Fibroblast of mammary gland (primary cell): ENCODE data around the gene TUBGCP3.
"Not testable (repeated sequence)": the region's sequence is repeated elsewhere in the genome, so short reads cannot be mapped to it uniquely, and the experiment has no call there.

Experiments
- DNase-seq: peaks from one replicate; pipeline ENCODE4 v3.0.0-alpha.2; 2010; ENCODE audit warnings: low read depth
- H3K4me3 ChIP-seq: 2 replicates; pipeline ENCODE4 v1.5.1; 2011; ENCODE audit warnings: low read depth, mild to moderate bottlenecking, low read length, moderate library complexity; ENCODE audit not compliant: control insufficient read depth
- TF ChIP-seq, protein P1 (sequence below): conservative IDR thresholded peaks from 2 replicates; pipeline ENCODE4 v1.5.1; 2011; ENCODE audit warnings: low read depth, low read length, inconsistent platforms; ENCODE audit not compliant: control insufficient read depth, insufficient read depth

The TUBGCP3 gene, protein sequence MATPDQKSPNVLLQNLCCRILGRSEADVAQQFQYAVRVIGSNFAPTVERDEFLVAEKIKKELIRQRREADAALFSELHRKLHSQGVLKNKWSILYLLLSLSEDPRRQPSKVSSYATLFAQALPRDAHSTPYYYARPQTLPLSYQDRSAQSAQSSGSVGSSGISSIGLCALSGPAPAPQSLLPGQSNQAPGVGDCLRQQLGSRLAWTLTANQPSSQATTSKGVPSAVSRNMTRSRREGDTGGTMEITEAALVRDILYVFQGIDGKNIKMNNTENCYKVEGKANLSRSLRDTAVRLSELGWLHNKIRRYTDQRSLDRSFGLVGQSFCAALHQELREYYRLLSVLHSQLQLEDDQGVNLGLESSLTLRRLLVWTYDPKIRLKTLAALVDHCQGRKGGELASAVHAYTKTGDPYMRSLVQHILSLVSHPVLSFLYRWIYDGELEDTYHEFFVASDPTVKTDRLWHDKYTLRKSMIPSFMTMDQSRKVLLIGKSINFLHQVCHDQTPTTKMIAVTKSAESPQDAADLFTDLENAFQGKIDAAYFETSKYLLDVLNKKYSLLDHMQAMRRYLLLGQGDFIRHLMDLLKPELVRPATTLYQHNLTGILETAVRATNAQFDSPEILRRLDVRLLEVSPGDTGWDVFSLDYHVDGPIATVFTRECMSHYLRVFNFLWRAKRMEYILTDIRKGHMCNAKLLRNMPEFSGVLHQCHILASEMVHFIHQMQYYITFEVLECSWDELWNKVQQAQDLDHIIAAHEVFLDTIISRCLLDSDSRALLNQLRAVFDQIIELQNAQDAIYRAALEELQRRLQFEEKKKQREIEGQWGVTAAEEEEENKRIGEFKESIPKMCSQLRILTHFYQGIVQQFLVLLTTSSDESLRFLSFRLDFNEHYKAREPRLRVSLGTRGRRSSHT

DNA sequence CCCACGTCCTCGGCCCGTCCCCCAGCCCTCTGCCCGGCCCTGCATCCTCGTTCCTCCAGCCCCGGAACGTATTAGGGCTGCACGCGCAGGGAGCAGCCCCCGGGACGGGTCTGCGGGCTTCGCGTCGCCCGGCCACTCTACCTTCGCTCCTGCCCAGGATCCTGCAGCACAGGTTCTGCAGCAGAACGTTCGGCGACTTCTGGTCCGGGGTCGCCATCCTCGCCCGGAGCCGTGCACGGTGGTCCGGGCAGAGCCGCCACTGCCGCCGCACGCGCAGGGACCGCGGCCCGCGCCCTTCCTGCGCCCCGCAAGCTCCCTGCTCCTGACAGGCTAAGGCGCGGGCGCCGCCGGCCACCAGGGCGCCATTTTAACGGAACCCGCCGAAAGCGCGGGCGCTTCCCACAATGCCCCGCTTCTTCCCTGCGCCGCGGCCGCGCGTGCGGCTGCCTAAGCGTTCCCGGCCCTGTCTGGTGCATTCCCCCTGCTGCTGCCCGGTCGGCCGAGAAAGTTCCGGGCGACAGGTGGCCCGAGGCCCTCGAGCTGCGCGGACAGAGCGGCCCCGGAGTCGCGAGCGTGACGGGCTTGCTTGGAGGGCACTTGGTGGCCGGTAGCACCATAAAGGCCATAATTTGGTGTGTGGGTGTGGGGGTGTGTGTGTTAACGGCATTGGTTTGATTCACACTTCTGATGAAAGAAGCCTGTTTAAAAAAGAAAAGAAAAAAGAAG is at the start of gene TUBGCP3:
TUBGCP3 (minus strand) TSS at position 390 of the 726 bp plus-strand sequence; CDS start at position 217, 173 bp downstream.
- peak; percentile 77 for DNase-seq
- TF ChIP-seq, protein P1, sequence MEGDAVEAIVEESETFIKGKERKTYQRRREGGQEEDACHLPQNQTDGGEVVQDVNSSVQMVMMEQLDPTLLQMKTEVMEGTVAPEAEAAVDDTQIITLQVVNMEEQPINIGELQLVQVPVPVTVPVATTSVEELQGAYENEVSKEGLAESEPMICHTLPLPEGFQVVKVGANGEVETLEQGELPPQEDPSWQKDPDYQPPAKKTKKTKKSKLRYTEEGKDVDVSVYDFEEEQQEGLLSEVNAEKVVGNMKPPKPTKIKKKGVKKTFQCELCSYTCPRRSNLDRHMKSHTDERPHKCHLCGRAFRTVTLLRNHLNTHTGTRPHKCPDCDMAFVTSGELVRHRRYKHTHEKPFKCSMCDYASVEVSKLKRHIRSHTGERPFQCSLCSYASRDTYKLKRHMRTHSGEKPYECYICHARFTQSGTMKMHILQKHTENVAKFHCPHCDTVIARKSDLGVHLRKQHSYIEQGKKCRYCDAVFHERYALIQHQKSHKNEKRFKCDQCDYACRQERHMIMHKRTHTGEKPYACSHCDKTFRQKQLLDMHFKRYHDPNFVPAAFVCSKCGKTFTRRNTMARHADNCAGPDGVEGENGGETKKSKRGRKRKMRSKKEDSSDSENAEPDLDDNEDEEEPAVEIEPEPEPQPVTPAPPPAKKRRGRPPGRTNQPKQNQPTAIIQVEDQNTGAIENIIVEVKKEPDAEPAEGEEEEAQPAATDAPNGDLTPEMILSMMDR: no peak
- peak within 1 kb of the TSS; percentile 86 for H3K4me3 ChIP-seq

DNA sequence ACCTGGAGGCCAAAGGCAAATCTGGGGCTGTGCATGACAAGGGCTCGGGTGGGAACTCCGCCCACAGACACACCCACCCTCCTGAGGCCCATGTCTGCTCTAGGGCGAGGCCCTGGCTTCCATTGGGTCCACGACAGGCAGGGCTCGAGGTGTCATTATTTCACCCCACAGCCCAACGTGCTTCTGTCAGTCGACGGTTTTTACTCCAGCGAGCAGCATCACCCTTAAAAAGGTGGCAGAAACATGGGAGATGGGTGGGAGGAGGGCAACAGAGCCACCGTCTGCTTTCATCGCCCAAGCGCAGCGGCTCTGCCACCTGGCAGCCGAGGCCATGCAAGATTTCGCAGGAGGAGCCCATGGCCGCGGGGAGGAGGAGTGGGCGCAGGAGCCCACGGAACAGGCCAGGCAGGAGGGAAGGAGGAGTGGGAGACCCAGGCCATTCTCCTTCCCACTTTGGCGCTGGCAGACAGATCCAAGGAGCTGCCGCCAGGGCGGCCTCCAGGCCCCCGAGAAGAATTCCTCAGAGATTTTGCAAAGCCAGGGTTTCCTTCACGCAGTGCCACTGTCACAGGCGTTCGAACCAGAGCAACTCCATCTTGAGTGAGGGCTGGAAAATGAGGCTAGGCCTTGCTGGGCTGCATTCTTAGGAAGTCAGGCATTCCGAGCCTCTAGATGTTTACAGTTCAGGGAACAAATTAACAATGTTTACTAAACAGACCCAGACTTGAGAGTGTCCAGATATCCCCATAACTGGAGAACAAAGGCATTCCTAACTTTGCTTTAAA is 49.3 kb upstream of the TUBGCP3 start:
- no peak for DNase-seq
- H3K4me3 ChIP-seq: no peak overlapping the region
- TF ChIP-seq, protein P1: no peak

DNA sequence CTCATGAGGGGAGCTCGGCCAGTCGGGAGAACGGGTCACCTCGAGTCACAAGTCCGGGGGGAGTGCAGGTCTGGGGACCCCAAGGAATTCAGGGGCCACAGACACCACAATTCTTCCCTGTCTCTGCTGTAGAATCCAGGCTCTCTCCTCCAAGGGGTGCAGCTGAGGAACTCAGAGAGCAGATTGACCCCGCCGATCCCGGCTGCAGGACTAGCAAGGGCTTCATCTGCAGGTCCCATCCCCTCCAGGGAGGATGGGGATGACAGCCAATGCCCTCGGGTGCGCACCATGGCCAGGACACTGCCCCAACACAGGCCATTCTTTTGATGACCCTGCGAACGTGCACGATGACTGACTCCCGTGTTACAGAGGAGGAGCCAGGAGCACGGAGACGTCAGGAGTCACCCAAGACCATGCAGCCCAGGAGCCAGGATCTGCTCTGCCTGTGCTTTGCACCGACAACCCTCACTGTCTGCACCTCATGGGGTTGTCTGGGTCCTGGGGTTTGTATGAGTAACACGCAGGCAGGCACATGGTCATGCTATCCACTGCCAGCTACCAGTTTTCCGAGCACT is 48.5 kb upstream of the TUBGCP3 start:
- DNase-seq: no peak
- TF ChIP-seq, protein P1: no peak
- no peak overlapping the region for H3K4me3 ChIP-seq

DNA sequence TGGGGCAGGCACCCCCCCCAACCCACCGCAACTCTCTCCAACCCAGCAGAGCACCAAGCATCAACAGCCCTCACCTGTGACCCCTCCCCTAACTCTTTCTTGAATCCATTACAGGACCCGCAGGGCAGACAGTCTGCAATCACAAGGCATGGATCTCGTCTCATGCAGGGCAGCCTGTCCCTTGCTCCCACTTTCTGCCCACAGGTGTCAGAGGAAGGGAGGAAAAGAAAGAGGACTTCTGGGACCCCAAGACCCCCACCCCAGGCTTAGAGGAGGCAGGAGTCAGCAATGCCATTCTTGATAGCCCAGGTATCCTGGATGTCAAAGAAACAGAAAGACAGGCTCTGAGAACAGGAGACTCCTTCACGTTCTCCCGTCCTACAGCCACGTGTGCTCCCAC is 47.4 kb upstream of the TUBGCP3 start:
- TF ChIP-seq, protein P1: no peak
- H3K4me3 ChIP-seq: no peak overlapping the region
- no peak for DNase-seq

DNA sequence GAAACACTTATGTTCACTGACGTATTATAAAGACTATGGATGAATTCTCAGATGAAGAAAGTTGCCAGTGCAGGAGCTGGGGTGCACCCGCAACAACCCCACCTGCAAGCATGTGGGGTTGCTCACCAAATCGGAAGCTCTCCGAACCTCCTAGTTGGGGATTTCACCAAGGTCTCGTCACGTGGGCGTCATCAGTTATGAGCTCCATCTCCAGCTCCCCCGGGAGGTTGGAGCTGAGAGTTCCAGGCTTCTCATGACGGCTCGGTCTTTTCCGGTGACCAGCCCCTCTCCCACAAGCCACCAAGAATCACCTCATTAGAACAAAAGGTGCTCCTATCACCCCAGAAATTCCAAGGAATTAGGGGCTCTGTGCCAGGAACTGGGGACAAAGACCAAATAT is 46.1 kb upstream of the TUBGCP3 start:
- DNase-seq: no peak
- H3K4me3 ChIP-seq: no peak overlapping the region
- TF ChIP-seq, protein P1: no peak

DNA sequence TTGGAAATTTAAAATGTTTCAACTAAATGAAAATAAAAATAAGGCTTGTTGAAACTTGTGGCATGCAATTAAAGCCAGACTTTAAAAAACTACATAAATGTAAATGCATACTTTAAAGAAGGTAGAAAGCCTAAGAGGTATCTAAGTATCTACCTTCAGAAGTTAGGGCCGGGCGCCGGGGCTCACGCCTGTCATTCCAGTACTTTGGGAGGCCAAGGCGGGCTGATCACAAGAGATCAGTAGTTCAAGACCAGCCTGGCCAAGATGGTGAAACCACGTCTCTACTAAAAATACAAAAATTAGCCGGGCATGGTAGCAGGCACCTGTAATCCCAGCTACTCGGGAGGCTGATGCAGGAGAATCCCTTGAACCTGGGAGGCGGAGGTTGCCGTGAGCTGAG is 42.3 kb upstream of the TUBGCP3 start:
- DNase-seq, H3K4me3 ChIP-seq: not testable (repeated sequence)
